Endothelial cell of umbilical vein (primary cell): ENCODE measurements around the gene SLC10A4. TPM values are rescaled to one million over a fixed set of nuclear protein-coding genes. Genes with fewer than 3 reads are reported as not detected.

ENCODE experiments used
- BruUV-seq: library from RNA; stranded (reverse); fragments of 400-500 nt; replicated peaks from 2 replicates; lab custom pipeline; 2021; lab: Mats Ljungman, UMichigan
- CTCF ChIA-PET: fragments of 300-600, 350-600 bp; sonication (Branson Sonifier 250); formaldehyde crosslinking; loops from one replicate; lab custom pipeline; 2021; ENCODE audit warnings: antibody characterized with exemption, inconsistent platforms; lab: Charles Lee
- POLR2A ChIA-PET: fragments of 300-600, 350-600 bp; sonication (Branson Sonifier 250); formaldehyde crosslinking; loops from one replicate; lab custom pipeline; 2021; ENCODE audit warnings: antibody characterized with exemption, inconsistent platforms; lab: Charles Lee
- DNase-seq: peaks from one replicate; pipeline ENCODE4 v3.0.0-alpha.2; 2011; ENCODE audit warnings: low read depth, low spot score
- FAIRE-seq: peaks from 2 replicates; lab custom pipeline; 2011; peaks lifted over from hg19 to GRCh38; lab: Jason Lieb, UNC
- H2AFZ ChIP-seq: 2 replicates; pipeline ENCODE4 v1.6.0; 2012; ENCODE audit warnings: low read depth, low read length, control low read depth, inconsistent platforms
- H3K27ac ChIP-seq: 2 replicates; pipeline ENCODE4 v1.5.1; 2011; ENCODE audit warnings: low read depth, mild to moderate bottlenecking, control low read depth, low read length, moderate library complexity; ENCODE audit not compliant: insufficient read depth
- H3K27me3 ChIP-seq, 2 experiments: 2 replicates each; pipeline versions ENCODE4 v1.6.0 to v1.6.1; 2011; ENCODE audit warnings: low read length in 2 of 2, mixed read lengths in 1 of 2; ENCODE audit not compliant: control insufficient read depth in 2 of 2, insufficient read depth in 2 of 2
- H3K36me3 ChIP-seq, 2 experiments: 2 replicates in 1 of 2; 3 replicates in 1 of 2; pipeline ENCODE4 v1.5.1; 2011; ENCODE audit warnings: low read length in 2 of 2, mild to moderate bottlenecking in 1 of 2, moderate library complexity in 1 of 2; ENCODE audit not compliant: control insufficient read depth in 2 of 2, insufficient read depth in 2 of 2; ENCODE audit errors: extremely low read depth in 1 of 2
- H3K4me1 ChIP-seq: 3 replicates; pipeline ENCODE4 v1.5.1; 2011; ENCODE audit warnings: mild to moderate bottlenecking, low read length; ENCODE audit not compliant: control insufficient read depth, insufficient read depth; ENCODE audit errors: extremely low read depth
- H3K4me2 ChIP-seq: 2 replicates; pipeline ENCODE4 v1.6.1; 2011; ENCODE audit warnings: low read length, control low read depth, mixed read lengths; ENCODE audit not compliant: insufficient read depth
- H3K4me3 ChIP-seq, 3 experiments: fragments of 200-600 bp in 1 of 3; sonication (generic), shearing (Covaris generic) in 1 of 3; replicated peaks in 1 of 3; 2 replicates each; pipeline ENCODE4 v1.5.1; 2011 to 2016; ENCODE audit warnings: control low read depth in 3 of 3, low read length in 3 of 3, mild to moderate bottlenecking in 2 of 3, inconsistent platforms in 1 of 3, low read depth in 1 of 3, moderate library complexity in 1 of 3; ENCODE audit not compliant: insufficient read depth in 1 of 3
- H3K79me2 ChIP-seq: 2 replicates; pipeline ENCODE4 v1.6.0; 2012; ENCODE audit warnings: low read length, inconsistent platforms; ENCODE audit not compliant: control insufficient read depth, insufficient read depth
- H3K9ac ChIP-seq: replicated peaks from 2 replicates; pipeline ENCODE3; 2011; ENCODE audit warnings: low read length, control low read depth; ENCODE audit not compliant: insufficient read depth; ENCODE audit errors: extremely low read depth
- H3K9me1 ChIP-seq: replicated peaks from 3 replicates; pipeline ENCODE4 v1.6.0; 2011; ENCODE audit warnings: mild to moderate bottlenecking, low read length; ENCODE audit not compliant: control insufficient read depth, insufficient read depth; ENCODE audit errors: extremely low read depth
- H3K9me3 ChIP-seq: replicated peaks from 2 replicates; pipeline ENCODE4 v1.5.1; 2012; ENCODE audit warnings: low read length, inconsistent platforms; ENCODE audit not compliant: control insufficient read depth, insufficient read depth
- H4K20me1 ChIP-seq: replicated peaks from 2 replicates; pipeline ENCODE3; 2011; ENCODE audit warnings: mild to moderate bottlenecking, low read length; ENCODE audit not compliant: control insufficient read depth, insufficient read depth; ENCODE audit errors: extremely low read depth
- CTCF ChIP-seq, 2 donors: IDR thresholded peaks; 1 replicate in 1 of 2; 2 replicates in 1 of 2; pipeline ENCODE4 v1.5.1; 2011; ENCODE audit warnings: low read length in 2 of 2, mild to moderate bottlenecking in 2 of 2, moderate library complexity in 2 of 2, control low read depth in 1 of 2, inconsistent platforms in 1 of 2, low read depth in 1 of 2; ENCODE audit not compliant: insufficient read depth in 1 of 2; ENCODE audit errors: extremely low read depth in 1 of 2
- EZH2 ChIP-seq: IDR thresholded peaks from 2 replicates; pipeline ENCODE4 v1.6.1; 2012; ENCODE audit warnings: borderline replicate concordance, low read depth, mild to moderate bottlenecking, moderate library complexity, low read length, inconsistent platforms; ENCODE audit not compliant: severe bottlenecking
- FOS ChIP-seq: IDR thresholded peaks from 2 replicates; pipeline ENCODE4 v1.6.1; 2011; ENCODE audit warnings: mild to moderate bottlenecking, low read length, moderate library complexity, borderline replicate concordance; ENCODE audit not compliant: insufficient read depth
- GATA2 ChIP-seq: IDR thresholded peaks from 2 replicates; pipeline ENCODE4 v1.7.0; 2011; ENCODE audit warnings: low read depth, mild to moderate bottlenecking, moderate library complexity, mixed read lengths, low read length; ENCODE audit not compliant: insufficient read length, insufficient read depth
- JUN ChIP-seq: IDR thresholded peaks from 2 replicates; pipeline ENCODE4 v1.6.1; 2011; ENCODE audit warnings: borderline replicate concordance, low read depth; ENCODE audit not compliant: insufficient read length, insufficient read depth
- MAX ChIP-seq: IDR thresholded peaks from 2 replicates; pipeline ENCODE4 v1.6.1; 2011; ENCODE audit not compliant: insufficient read depth, insufficient read length
- MYC ChIP-seq: IDR thresholded peaks from one replicate; pipeline ENCODE4 v1.6.1; 2011; ENCODE audit warnings: mild to moderate bottlenecking, low read depth, low read length
- POLR2A ChIP-seq: IDR thresholded peaks from 2 replicates; pipeline ENCODE4 v1.6.1; 2012; ENCODE audit warnings: low read depth, mild to moderate bottlenecking, control low read depth, low read length
- POLR2AphosphoS5 ChIP-seq: IDR thresholded peaks from 2 replicates; pipeline ENCODE4 v1.6.1; 2012; ENCODE audit warnings: low read depth, mild to moderate bottlenecking, control low read depth, low read length, moderate library complexity; ENCODE audit not compliant: insufficient read depth
- dilution Hi-C: fragments of 300-500 bp; cut with MboI; formaldehyde crosslinking; loops from one replicate; pipeline ENCODE4 v1.15.0; 2019; ENCODE audit warnings: low sequenced_read_pairs; ENCODE audit not compliant: extremely low pct_ligation_motif_present
- intact Hi-C: fragments of 100-400 bp; cut with micrococcal nuclease; formaldehyde crosslinking; loops from one replicate; pipeline ENCODE4 v1.10.0; 2022
- polyA plus RNA-seq, 4 experiments: library from polyadenylated mRNA; depleted of rRNA in 3 of 4; stranded (reverse) in 3 of 4; unstranded in 1 of 4; fragments of >200 nt; gene quantifications; 2 replicates each; pipeline versions ENCODE4 v1.2.1 to v1.2.3, GENCODE V29; 2011 to 2012; ENCODE audit warnings: missing spikeins in 1 of 4
- total RNA-seq: library from RNA; stranded (reverse); gene quantifications from 2 replicates; pipeline ENCODE4 v1.2.3, GENCODE V29; 2021

Gene SLC10A4
- total and polyA plus RNA-seq, 2 donors (not counting 3 experiments of a cell fraction or from before 2014, with no cell fraction given) = 0.06 TPM; not detected in 1

- dilution Hi-C loops = no loop called here
Observed at GRCh38 chr4:48470137-48470536, 13.0 kb upstream of the SLC10A4 start.

More at GRCh38 chr4:48470137-48470536, 13.0 kb upstream of the SLC10A4 start:
- BruUV-seq = no TSS peak
- H3K9me1 ChIP-seq = no peaks in the 10 kb centered on the region
- no peak overlapping the region for H3K27ac ChIP-seq
- DNase-seq (no peak), FAIRE-seq (no peak)
- no peak overlapping the region for H2AFZ ChIP-seq
- no peaks in the 10 kb centered on the region for H4K20me1 ChIP-seq
- H3K79me2 ChIP-seq = no peaks in the 10 kb centered on the region
- ChIA-PET CTCF (interaction anchor here (1.3 kb wide), 1 partner anchor 23 kb away, joined by 3 read pairs; no protein-coding TSS in a partner anchor), POLR2A (no interaction called here)
- intact Hi-C loops = no loop called here
- no peaks in the 10 kb centered on the region for H3K9me3 ChIP-seq
- H3K9ac ChIP-seq = no peak overlapping the region
- no peaks in the 10 kb centered on the region for H3K36me3 ChIP-seq
- peaks cover 7 to 9% of the 10 kb centered on the region in 2 experiments for H3K27me3 ChIP-seq
- no peak overlapping the region for H3K4me2 ChIP-seq
- H3K4me3 ChIP-seq = no peak overlapping the region
- no peaks in the 10 kb centered on the region for H3K4me1 ChIP-seq
- TF ChIP-seq MAX (no peak), POLR2AphosphoS5 (no peak), JUN (no peak), FOS (no peak), POLR2A (no peak), MYC (no peak), CTCF (IDR thresholded peaks at IDR 0.05; ENCODE audit: extremely low read depth in 1 of 2, insufficient read depth in 1 of 2, low read depth in 1 of 2, low read length in 2 of 2) (no peak), EZH2 (no peak), GATA2 (no peak)
